Suprapubic skin (tissue), 3 donors: ENCODE measurements around the gene LMAN1L.

Source experiments
- CTCF ChIP-seq, 2 donors: fragments of 200-600 bp in 1 of 2; fragments of 450-650 bp in 1 of 2; sonication (generic) in 1 of 2; IDR thresholded peaks; one replicate each; pipeline ENCODE4 v1.5.1; 2016 to 2019; ENCODE audit warnings: antibody characterized with exemption in 2 of 2, mild to moderate bottlenecking in 1 of 2, moderate library complexity in 1 of 2
- EP300 ChIP-seq: sonication (generic); formaldehyde crosslinking; IDR thresholded peaks from one replicate; pipeline ENCODE4 v1.6.1; 2017; ENCODE audit warnings: antibody characterized with exemption
- POLR2A ChIP-seq, 2 donors: fragments of 450-650 bp; IDR thresholded peaks; one replicate each; pipeline ENCODE4 v1.6.1; 2017; ENCODE audit warnings: antibody characterized with exemption in 2 of 2, mild to moderate bottlenecking in 2 of 2, moderate library complexity in 2 of 2

- TF ChIP-seq EP300: no peak
- no peak for TF ChIP-seq CTCF (IDR thresholded peaks at IDR 0.05)
- TF ChIP-seq POLR2A (IDR thresholded peaks at IDR 0.05): no peak
Observed at GRCh38 chr15:74804935-74805334, 7.7 kb upstream of the LMAN1L start.
